Urothelium cell line (cell line): Measurements from ENCODE around the gene KIF26A.

Source experiments
- DNase-seq: peaks from one replicate; pipeline ENCODE4 v3.0.0; 2011; ENCODE audit warnings: low spot score, mixed read lengths
- FAIRE-seq: peaks from 2 replicates; lab custom pipeline; 2011; peaks lifted over from hg19 to GRCh38; lab: Jason Lieb, UNC

The KIF26A gene

GRCh38 chr14:104230119-104230815 lies 91.9 kb downstream of the KIF26A start:
- FAIRE-seq: no peak
- no peak for DNase-seq
